GM21390 (cell line): ENCODE data around the gene CES5A.
"Not testable (repeated sequence)": the region's sequence is repeated elsewhere in the genome, so short reads cannot be mapped to it uniquely, and the experiment has no call there.

Experiments
- ATAC-seq: cut with Tn5 transposase; IDR thresholded peaks from one replicate; pipeline ENCODE4 v1.9.1; 2021; ENCODE audit not compliant: unreplicated experiment

Gene CES5A

GRCh38 chr16:55875273-55875672, at the start of gene CES5A:
TSS of gene CES5A (minus strand) at chr16:55875373. CDS start at chr16:55875221, 152 bp downstream.
- ATAC-seq: no peak

GRCh38 chr16:55922662-55923061, 47.5 kb upstream of the CES5A start:
- ATAC-seq: no peak

- ATAC-seq: no peak
These were observed 42.4 kb upstream of the CES5A start for GRCh38 chr16:55917373-55918160.

- no peak for ATAC-seq
These were observed 40.1 kb upstream of the CES5A start for GRCh38 chr16:55915096-55915827.

- ATAC-seq: no peak
These were observed 39.2 kb upstream of the CES5A start for GRCh38 chr16:55914383-55914782.

GRCh38 chr16:55913716-55914115, 38.5 kb upstream of the CES5A start:
- ATAC-seq: no peak

GRCh38 chr16:55913121-55913520, 37.9 kb upstream of the CES5A start:
- not testable (repeated sequence) for ATAC-seq

- ATAC-seq: no peak
These were observed 36.8 kb upstream of the CES5A start for GRCh38 chr16:55912022-55912421.

- ATAC-seq: no peak
These were observed 36.4 kb upstream of the CES5A start for GRCh38 chr16:55911616-55912015.

- no peak for ATAC-seq
These were observed 34.7 kb upstream of the CES5A start for GRCh38 chr16:55909876-55910275.

GRCh38 chr16:55908641-55909040, 33.5 kb upstream of the CES5A start:
- no peak for ATAC-seq

- no peak for ATAC-seq
These were observed 32.5 kb upstream of the CES5A start for GRCh38 chr16:55907661-55908060.

GRCh38 chr16:55906123-55906522, 30.9 kb upstream of the CES5A start:
- ATAC-seq: no peak

GRCh38 chr16:55905651-55906050, 30.5 kb upstream of the CES5A start:
- ATAC-seq: no peak

- ATAC-seq: no peak
These were observed 26.5 kb upstream of the CES5A start for GRCh38 chr16:55901566-55902217.

GRCh38 chr16:55900616-55901393, 25.6 kb upstream of the CES5A start:
- no peak for ATAC-seq

- no peak for ATAC-seq
These were observed 24.7 kb upstream of the CES5A start for GRCh38 chr16:55899857-55900256.

GRCh38 chr16:55898592-55898991, 23.4 kb upstream of the CES5A start:
- ATAC-seq: no peak

- no peak for ATAC-seq
These were observed 17.6 kb upstream of the CES5A start for GRCh38 chr16:55892821-55893220.

GRCh38 chr16:55889518-55889917, 14.3 kb upstream of the CES5A start:
- ATAC-seq: no peak

GRCh38 chr16:55888546-55888945, 13.4 kb upstream of the CES5A start:
- no peak for ATAC-seq
